Measurements from ENCODE around the gene OR6S1. TPM values are rescaled to one million over a fixed set of nuclear protein-coding genes. Genes with fewer than 3 reads are reported as not detected.

Gene OR6S1
- total and polyA plus RNA-seq, 2 experiments from 2014 or later = not detected

DNA sequence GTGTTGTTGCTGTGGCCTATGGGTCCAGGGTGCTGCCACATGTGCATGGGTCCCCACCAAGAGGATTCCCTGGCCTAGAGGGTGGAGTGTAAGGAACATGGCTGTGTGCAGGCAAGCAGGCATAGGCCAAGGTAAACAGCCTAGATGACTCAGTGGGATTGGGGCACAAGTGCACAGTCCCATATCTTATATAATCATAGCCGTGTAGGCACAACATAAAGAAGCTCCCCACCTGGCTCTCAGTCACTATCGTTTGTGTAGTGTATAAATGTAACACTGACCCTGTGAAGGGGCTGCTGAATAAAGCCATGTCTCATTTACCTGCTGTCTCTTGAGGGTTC lies 34.6 kb downstream of the OR6S1 start:
- Histone ChIP-seq H3K27me3 (ENCODE audit: insufficient read depth) (peaks cover 11% of the 10 kb centered on the region; the same call in 1 of the 2 replicates), H3K4me1 (ENCODE audit: insufficient read depth) (peaks cover 17% of the 10 kb centered on the region; the same call in 1 of the 2 replicates), H3K4me3 (no peak overlapping the region), H2AFZ (no peak overlapping the region), H3K9me2 (ENCODE audit: insufficient read depth) (peaks cover 6% of the 10 kb centered on the region; the same call in 1 of the 2 replicates), H3K79me2 (replicated peaks; ENCODE audit: insufficient read depth) (no peaks in the 10 kb centered on the region), H3K27ac (ENCODE audit: low read depth) (no peak overlapping the region), H3F3A (replicated peaks; ENCODE audit: low read depth) (no peaks in the 10 kb centered on the region; the same call in 1 of the 2 replicates), H4K20me1 (replicated peaks; ENCODE audit: insufficient read depth) (no peaks in the 10 kb centered on the region), H3K36me3 (ENCODE audit: insufficient read depth) (no peaks in the 10 kb centered on the region), H3K4me2 (no peak overlapping the region)
- no peak overlapping the region for H3K4me3 Mint-ChIP-seq
- no peak for TF ChIP-seq POLR2AphosphoS5 (IDR thresholded peaks at IDR 0.05; ENCODE audit: low read depth)
- TF ChIP-seq, protein P1, sequence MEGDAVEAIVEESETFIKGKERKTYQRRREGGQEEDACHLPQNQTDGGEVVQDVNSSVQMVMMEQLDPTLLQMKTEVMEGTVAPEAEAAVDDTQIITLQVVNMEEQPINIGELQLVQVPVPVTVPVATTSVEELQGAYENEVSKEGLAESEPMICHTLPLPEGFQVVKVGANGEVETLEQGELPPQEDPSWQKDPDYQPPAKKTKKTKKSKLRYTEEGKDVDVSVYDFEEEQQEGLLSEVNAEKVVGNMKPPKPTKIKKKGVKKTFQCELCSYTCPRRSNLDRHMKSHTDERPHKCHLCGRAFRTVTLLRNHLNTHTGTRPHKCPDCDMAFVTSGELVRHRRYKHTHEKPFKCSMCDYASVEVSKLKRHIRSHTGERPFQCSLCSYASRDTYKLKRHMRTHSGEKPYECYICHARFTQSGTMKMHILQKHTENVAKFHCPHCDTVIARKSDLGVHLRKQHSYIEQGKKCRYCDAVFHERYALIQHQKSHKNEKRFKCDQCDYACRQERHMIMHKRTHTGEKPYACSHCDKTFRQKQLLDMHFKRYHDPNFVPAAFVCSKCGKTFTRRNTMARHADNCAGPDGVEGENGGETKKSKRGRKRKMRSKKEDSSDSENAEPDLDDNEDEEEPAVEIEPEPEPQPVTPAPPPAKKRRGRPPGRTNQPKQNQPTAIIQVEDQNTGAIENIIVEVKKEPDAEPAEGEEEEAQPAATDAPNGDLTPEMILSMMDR (conservative IDR thresholded peaks at IDR 0.05; ENCODE audit: low read depth in 2 of 2) = no peak
- no peak for TF ChIP-seq CREB1 (CRISPR knock-in tag; IDR thresholded peaks at IDR 0.05; ENCODE audit: low read depth)
- TF ChIP-seq ZNF331 (CRISPR knock-in tag; IDR thresholded peaks at IDR 0.05; ENCODE audit: low read depth) = no peak
- TF ChIP-seq, protein P2, sequence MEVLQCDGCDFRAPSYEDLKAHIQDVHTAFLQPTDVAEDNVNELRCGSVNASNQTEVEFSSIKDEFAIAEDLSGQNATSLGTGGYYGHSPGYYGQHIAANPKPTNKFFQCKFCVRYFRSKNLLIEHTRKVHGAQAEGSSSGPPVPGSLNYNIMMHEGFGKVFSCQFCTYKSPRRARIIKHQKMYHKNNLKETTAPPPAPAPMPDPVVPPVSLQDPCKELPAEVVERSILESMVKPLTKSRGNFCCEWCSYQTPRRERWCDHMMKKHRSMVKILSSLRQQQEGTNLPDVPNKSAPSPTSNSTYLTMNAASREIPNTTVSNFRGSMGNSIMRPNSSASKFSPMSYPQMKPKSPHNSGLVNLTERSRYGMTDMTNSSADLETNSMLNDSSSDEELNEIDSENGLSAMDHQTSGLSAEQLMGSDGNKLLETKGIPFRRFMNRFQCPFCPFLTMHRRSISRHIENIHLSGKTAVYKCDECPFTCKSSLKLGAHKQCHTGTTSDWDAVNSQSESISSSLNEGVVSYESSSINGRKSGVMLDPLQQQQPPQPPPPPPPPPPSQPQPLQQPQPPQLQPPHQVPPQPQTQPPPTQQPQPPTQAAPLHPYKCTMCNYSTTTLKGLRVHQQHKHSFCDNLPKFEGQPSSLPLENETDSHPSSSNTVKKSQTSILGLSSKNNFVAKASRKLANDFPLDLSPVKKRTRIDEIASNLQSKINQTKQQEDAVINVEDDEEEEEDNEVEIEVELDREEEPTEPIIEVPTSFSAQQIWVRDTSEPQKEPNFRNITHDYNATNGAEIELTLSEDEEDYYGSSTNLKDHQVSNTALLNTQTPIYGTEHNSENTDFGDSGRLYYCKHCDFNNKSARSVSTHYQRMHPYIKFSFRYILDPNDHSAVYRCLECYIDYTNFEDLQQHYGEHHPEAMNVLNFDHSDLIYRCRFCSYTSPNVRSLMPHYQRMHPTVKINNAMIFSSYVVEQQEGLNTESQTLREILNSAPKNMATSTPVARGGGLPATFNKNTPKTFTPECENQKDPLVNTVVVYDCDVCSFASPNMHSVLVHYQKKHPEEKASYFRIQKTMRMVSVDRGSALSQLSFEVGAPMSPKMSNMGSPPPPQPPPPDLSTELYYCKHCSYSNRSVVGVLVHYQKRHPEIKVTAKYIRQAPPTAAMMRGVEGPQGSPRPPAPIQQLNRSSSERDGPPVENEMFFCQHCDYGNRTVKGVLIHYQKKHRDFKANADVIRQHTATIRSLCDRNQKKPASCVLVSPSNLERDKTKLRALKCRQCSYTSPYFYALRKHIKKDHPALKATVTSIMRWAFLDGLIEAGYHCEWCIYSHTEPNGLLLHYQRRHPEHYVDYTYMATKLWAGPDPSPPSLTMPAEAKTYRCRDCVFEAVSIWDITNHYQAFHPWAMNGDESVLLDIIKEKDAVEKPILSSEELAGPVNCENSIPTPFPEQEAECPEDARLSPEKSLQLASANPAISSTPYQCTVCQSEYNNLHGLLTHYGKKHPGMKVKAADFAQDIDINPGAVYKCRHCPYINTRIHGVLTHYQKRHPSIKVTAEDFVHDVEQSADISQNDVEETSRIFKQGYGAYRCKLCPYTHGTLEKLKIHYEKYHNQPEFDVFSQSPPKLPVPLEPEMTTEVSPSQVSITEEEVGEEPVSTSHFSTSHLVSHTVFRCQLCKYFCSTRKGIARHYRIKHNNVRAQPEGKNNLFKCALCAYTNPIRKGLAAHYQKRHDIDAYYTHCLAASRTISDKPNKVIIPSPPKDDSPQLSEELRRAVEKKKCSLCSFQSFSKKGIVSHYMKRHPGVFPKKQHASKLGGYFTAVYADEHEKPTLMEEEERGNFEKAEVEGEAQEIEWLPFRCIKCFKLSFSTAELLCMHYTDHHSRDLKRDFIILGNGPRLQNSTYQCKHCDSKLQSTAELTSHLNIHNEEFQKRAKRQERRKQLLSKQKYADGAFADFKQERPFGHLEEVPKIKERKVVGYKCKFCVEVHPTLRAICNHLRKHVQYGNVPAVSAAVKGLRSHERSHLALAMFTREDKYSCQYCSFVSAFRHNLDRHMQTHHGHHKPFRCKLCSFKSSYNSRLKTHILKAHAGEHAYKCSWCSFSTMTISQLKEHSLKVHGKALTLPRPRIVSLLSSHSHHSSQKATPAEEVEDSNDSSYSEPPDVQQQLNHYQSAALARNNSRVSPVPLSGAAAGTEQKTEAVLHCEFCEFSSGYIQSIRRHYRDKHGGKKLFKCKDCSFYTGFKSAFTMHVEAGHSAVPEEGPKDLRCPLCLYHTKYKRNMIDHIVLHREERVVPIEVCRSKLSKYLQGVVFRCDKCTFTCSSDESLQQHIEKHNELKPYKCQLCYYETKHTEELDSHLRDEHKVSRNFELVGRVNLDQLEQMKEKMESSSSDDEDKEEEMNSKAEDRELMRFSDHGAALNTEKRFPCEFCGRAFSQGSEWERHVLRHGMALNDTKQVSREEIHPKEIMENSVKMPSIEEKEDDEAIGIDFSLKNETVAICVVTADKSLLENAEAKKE (CRISPR knock-in tag; IDR thresholded peaks at IDR 0.05) = no peak
- no peak for TF ChIP-seq STAT1 (IDR thresholded peaks at IDR 0.05; ENCODE audit: unreplicated experiment)
- TF ChIP-seq EZH2phosphoT487 (IDR thresholded peaks at IDR 0.05; ENCODE audit: unreplicated experiment) = no peak
- TF ChIP-seq, protein P3, sequence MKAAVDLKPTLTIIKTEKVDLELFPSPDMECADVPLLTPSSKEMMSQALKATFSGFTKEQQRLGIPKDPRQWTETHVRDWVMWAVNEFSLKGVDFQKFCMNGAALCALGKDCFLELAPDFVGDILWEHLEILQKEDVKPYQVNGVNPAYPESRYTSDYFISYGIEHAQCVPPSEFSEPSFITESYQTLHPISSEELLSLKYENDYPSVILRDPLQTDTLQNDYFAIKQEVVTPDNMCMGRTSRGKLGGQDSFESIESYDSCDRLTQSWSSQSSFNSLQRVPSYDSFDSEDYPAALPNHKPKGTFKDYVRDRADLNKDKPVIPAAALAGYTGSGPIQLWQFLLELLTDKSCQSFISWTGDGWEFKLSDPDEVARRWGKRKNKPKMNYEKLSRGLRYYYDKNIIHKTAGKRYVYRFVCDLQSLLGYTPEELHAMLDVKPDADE (IDR thresholded peaks at IDR 0.05) = no peak
- TF ChIP-seq, protein P4, sequence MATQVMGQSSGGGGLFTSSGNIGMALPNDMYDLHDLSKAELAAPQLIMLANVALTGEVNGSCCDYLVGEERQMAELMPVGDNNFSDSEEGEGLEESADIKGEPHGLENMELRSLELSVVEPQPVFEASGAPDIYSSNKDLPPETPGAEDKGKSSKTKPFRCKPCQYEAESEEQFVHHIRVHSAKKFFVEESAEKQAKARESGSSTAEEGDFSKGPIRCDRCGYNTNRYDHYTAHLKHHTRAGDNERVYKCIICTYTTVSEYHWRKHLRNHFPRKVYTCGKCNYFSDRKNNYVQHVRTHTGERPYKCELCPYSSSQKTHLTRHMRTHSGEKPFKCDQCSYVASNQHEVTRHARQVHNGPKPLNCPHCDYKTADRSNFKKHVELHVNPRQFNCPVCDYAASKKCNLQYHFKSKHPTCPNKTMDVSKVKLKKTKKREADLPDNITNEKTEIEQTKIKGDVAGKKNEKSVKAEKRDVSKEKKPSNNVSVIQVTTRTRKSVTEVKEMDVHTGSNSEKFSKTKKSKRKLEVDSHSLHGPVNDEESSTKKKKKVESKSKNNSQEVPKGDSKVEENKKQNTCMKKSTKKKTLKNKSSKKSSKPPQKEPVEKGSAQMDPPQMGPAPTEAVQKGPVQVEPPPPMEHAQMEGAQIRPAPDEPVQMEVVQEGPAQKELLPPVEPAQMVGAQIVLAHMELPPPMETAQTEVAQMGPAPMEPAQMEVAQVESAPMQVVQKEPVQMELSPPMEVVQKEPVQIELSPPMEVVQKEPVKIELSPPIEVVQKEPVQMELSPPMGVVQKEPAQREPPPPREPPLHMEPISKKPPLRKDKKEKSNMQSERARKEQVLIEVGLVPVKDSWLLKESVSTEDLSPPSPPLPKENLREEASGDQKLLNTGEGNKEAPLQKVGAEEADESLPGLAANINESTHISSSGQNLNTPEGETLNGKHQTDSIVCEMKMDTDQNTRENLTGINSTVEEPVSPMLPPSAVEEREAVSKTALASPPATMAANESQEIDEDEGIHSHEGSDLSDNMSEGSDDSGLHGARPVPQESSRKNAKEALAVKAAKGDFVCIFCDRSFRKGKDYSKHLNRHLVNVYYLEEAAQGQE (IDR thresholded peaks at IDR 0.05; ENCODE audit: unreplicated experiment) = no peak
- no peak for TF ChIP-seq JUNB (IDR thresholded peaks at IDR 0.05; ENCODE audit: unreplicated experiment)
- no peak for TF ChIP-seq EZH2 (IDR thresholded peaks at IDR 0.05; ENCODE audit: low read depth, unreplicated experiment)
- TF ChIP-seq ZNF114 (CRISPR knock-in tag; IDR thresholded peaks at IDR 0.05) = no peak
- TF ChIP-seq NANOG (IDR thresholded peaks at IDR 0.05; ENCODE audit: borderline replicate concordance) = no peak
- no peaks in the 10 kb centered on the region for H3K27me3 Mint-ChIP-seq (ENCODE audit: insufficient read depth, low read depth, poor library complexity)
- DNase-seq (ENCODE audit: low spot score) = no peak
- no peaks in the 10 kb centered on the region for H3K9me3 Mint-ChIP-seq
- peaks cover 11% of the 10 kb centered on the region for H3K4me1 Mint-ChIP-seq
- no peak for ATAC-seq
- no peak overlapping the region for H3K27ac Mint-ChIP-seq
- no peaks in the 10 kb centered on the region for H3K36me3 Mint-ChIP-seq (ENCODE audit: low read depth)
